Left renal cortex interstitium (tissue), 4 donors: Measurements from ENCODE around the gene METTL1. TPM values are rescaled to one million over a fixed set of nuclear protein-coding genes. Genes with fewer than 3 reads are reported as not detected.

Experiments used
- DNase-seq, 4 donors: peaks; one replicate each; pipeline ENCODE4 v3.0.0-alpha.2; 2013; ENCODE audit warnings: low read depth in 4 of 4, low spot score in 2 of 4, missing footprints in 1 of 4
- polyA plus RNA-seq, 4 donors: library from polyadenylated mRNA; unstranded; fragments of 120-200 nt; gene quantifications; one replicate each; pipeline ENCODE4 v1.2.1, GENCODE V29; 2013; ENCODE audit not compliant: insufficient read length in 4 of 4

The METTL1 gene
- polyA plus RNA-seq, 4 donors, result 28.4 to 32.0 (median 30.4) TPM

GRCh38 chr12:57771236-57771872 is 551 bp downstream of the METTL1 start:
- DNase-seq, result peak in 2 of 4 donors; percentile 87 to 88

DNA sequence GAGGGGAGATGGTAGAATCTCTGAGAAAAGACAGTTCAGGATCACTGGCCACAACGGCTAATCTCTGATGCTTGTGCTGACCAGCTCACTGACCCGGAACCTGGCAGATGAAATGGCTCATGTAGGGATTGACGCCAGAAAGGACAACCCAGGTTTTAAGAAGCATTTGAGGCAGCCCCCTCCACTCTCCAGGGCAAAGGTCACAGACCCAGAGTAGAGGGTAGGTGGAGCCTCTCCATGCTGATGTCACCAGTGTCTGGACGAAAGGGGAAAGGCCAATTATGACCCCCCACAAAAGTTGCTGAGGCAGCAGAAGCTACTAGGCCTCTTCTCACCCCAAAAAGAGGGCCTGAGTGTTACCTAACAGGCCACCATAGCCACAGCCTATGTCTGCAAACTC is 1.2 kb downstream of the METTL1 start:
- DNase-seq, result no peak

GRCh38 chr12:57769594-57769993 is 2.3 kb downstream of the METTL1 start:
- DNase-seq, result no peak

DNA sequence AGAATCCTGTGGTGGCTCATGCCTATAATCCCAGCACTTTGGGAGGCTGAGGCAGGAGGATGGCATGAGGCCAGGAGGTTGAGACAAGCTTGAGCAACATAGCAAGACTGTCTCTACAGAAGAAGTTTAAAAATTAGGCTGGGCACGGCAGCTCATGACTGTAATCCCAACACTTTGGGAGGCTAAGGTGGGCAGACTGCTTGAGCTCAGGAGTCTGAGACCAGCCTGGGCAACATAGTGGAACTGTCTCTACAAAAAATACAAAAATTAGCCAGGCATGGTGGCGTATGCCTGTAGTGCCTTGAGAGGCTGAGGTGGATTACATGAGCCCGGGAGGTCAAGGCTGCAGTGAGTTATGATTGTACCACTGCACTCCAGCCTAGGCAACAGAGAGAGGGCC is 4.0 kb downstream of the METTL1 start:
- DNase-seq, result no peak

- no peak for DNase-seq
Observed at GRCh38 chr12:57767305-57767698, 4.6 kb downstream of the METTL1 start.

GRCh38 chr12:57766464-57767304 is 5.2 kb downstream of the METTL1 start, which contains the start of gene CYP27B1:
Gene CYP27B1, minus strand, starts transcription at chr12:57767078. Its CDS starts 37 bp downstream, at chr12:57767041.
- DNase-seq, result no peak

DNA sequence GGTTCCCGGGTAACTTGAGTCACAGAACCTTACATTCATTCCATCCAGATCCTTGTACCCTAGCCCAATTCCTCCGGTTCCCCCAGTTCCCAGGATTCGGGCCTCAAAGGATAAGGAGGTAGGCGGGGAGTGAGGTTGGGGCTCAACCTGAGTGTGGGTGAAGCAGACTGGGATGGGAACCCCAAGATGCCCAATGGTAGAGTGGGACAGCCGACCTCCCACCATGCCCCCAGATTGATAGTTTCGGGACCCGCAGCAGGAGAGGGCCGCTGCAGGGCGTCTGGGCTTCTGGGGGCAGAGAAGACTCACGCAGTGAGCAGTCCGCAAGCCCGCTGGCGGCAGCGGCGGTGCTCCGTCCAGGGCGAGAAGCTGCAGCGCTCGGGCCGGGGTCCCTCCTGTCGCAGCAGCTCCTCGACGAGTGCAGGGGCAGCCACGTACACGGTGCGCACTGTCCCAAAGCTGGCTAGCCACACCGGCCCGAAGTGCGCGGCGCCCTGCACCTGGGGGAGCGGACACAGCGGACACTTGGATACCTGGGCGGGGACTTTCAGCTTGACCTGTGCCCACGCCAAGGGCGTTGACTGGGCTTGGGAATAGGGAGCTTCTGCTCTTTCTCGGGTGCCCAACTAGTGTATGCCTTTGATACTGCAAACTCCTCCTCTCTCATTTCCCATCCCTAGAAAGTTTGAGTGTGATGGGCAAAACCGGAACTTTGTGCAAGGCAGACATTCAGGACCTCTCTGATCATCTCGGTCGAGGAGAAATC is 6.0 kb downstream of the METTL1 start:
- DNase-seq, result no peak

DNA sequence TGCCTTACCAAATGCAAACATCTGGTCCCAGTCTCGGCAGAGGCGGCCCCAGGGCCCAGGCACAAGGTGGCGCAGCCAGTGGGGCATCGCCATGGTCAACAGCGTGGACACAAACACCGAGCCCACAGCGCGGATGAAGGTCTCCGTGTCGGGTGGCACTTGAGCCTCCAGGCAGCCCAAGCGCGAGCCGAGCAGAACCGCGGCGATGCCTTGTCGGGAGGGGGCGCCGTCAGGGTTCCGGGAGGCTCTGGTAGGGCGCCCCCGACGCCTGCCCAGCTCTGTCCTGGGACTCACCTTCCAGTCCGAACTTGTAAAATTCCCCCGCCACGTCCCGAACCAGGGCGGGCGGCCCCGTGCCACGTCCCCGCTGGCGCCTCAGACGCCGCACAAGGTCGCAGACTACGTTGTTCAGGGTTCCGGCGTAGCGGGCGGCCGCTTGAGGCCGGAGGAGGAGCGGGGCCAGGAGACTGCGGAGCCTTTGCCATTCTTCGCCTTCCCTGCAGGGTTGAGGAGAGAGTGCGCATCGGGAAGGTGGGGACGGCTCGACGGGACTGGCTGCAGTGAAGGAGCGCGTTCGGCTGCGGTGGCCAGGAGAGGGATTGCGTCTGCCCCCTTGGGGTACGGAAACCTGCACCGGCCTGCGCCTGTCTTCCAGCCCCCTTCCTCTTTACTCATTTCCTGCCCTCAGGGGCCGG is 6.8 kb downstream of the METTL1 start:
- no peak for DNase-seq

DNA sequence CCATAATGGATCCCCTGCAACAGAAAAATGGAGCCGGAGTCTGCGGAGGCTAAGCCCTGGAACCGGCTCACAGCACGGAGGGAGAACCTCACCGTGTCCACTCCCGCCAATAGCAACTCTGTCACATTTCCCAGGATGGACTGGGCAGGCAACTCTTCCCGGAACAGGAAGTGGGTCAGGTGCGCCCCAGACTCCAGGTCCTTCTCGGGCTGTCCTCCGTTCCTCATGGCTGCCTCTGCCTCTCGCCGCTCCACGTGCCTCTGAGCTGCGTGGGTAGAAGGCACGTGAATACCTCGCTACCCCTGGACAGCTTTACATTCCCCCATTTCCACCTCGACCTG is 7.3 kb downstream of the METTL1 start:
- no peak for DNase-seq

- DNase-seq, result no peak
Observed at GRCh38 chr12:57763881-57764661, 7.8 kb downstream of the METTL1 start.

DNA sequence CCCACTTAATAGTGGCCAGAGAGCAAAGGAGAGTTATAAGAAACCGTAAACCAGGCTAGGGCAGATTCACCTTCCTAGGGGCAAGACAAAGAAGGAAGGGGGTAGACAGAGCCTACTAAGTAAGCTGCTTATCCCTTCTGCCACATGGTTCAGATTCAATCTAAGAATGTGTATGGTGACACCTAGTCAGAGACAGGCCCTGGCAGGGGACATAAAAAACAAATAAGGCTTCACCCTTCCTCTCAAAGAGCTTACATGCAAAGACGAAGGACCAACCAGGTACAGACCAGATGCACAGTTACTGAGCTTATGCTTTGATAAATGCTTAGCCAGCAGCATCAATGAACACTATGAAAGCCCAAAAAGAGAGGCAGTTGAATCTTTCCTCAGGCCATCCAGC is 9.4 kb downstream of the METTL1 start:
- no peak for DNase-seq

DNA sequence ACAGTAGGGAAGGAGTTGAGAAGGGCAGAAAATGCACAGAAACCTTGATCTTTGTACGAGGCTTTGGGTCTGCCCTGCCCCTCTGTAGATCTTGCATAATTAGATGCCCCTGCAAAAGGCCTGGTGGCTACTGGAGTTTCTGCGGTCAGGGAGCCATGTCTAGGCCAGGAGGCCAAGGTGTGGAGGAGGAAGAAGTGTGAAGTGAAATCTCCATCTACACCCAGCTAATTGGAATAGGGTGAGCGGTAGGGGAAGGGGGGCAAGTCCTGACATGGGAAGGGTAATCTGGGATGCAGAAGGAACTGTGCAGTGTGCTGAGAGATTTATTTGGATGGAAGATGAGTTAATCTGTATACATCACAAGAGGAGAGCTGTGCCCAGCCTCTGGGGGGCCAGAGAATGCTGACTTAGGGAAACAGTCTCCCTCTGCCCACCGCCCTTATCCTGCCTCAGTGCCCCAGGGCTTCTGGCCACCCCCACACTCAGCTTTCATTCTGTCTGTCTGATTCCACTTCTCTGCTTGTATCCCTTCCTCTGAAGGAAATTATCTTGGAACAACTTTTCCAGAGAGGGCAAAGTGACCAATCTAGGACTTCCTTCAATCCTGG is 10.4 kb downstream of the METTL1 start:
- no peak for DNase-seq

DNA sequence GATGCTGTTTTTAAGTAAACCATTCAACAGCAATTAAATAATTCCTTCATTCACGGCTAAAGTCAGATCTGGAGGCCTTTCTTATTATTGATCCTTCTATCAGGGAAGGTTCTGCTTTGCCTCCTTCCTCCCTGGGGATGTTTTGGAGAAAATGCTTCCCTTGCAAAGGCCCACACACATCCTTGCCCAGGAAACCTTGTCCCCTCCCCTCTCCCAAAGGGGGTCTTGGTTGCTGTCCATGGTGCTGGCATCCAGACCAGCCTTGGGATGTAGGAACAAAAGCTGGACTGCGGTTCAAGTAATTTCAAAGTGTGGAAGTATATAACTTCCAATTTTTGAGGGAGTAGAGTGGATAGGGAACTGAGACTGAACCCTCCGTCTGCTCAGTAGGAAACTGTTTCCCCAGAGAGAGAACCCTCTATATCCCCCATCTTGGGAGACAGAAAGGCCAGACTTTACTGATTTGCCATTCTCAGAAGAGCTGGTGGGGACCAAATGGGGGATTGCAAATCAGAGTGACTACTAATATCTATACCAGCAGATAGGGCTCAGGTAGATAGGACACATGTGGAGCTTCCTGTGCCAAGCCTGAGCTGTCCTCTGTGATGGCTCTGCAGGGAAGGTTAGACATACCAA is 11.4 kb downstream of the METTL1 start:
- DNase-seq, result no peak

DNA sequence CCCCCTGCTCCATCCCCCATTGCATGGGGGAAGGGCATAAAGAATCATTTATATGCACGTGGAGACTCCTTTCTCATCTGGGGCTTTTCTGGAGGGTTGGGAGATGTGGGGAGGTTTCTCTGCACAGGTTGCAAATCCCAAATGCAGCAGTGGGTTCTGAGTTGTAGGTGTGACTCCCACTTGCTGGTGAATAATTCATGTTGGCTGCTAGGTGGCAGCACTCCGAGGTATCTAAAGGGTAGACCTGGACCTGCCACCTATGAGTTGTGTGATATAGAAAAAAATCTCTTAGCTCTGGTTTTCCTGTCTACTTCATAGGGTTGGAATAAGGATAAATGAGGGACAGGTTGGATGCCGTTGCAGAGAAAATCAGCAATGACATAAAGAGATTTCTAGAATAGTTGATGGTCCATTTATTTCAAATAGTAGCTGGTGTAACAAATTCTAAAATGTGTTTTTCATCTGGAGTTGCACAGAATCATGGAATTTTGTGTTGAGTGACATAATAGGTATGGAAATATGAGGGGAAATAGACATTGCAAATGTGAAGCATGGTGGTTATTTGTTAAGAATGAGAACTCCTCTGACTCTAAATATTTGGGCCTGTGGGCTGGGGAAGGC is 12.4 kb downstream of the METTL1 start:
- no peak for DNase-seq

- DNase-seq, result no peak
Observed at GRCh38 chr12:57758552-57759359, 13.1 kb downstream of the METTL1 start.

DNA sequence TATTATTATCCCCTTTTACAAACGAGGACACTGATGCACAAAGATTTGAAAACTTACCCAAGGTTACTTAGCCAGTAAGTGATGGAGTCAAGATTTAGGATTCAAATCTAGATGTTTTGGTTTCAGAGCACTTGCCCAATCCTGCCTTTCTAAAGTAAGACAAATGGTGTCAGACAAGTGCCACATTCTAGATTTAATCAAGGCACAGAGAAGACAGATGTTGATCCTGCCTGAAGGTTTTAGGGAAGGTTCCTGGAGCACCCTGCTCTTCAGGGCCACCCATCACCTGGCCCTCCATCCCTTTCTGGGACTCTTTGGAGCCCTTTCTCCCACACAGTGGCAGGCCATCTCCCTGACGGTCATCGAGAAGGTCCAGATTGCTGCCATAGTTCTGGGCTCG is 14.1 kb downstream of the METTL1 start:
- no peak for DNase-seq

DNA sequence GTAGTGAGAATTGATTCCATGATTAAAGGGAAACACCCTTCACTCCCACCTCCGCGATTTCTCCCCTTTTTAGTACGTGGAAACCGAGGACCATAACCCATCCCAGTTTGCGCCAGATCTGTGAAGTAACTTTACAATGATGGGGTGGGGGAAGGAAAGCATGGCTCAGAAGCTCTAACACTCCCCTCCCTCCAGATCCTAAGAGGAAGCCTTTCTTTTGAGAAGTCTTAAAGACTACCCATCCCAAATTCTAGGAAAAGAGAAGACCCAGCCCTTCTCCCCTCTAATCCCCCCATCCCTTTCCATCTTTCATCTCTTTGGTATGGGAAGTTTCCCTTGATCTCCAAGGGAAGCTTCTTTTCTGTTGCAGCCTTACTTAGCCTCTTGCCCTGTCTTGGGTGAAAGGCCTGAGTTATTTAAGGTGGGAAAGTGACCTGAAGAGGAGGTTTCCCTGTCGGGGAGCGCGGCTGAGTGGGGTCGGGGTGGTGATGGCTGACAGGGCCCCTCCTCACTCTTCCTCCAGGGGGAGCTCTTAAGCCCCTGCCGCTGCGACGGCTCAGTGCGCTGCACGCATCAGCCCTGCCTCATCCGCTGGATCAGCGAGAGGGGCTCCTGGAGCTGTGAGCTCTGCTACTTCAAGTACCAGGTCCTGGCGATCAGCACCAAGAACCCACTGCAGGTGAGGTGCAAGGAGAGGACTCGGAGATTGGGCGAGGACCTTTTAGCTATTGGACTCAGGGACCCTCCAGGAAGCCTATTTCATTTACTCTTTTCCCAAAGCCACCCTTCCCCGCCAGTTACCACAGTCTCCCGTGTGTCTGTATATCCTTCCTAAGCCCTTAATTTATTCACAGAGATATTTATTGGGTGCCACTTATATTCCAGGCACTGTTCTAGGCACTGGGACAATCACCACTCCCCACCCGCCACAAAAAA is 15.2 kb downstream of the METTL1 start:
- DNase-seq, result no peak
